Measurements from ENCODE around the gene ANKS1B. TPM values are rescaled to one million over a fixed set of nuclear protein-coding genes. Genes with fewer than 3 reads are reported as not detected.

The ANKS1B gene
- polyA plus RNA-seq, 1 experiment, result 0.27 TPM

GRCh38 chr12:99002156-99002555 is 982.6 kb downstream of the ANKS1B start:
- no peak for DNase-seq (ENCODE audit: low read depth)
- H3K27me3 ChIP-seq (ENCODE audit: control insufficient read depth, insufficient read depth, low read length), result no peaks in the 10 kb centered on the region; the same call in 1 of the 2 replicates
- TF ChIP-seq, protein P1, sequence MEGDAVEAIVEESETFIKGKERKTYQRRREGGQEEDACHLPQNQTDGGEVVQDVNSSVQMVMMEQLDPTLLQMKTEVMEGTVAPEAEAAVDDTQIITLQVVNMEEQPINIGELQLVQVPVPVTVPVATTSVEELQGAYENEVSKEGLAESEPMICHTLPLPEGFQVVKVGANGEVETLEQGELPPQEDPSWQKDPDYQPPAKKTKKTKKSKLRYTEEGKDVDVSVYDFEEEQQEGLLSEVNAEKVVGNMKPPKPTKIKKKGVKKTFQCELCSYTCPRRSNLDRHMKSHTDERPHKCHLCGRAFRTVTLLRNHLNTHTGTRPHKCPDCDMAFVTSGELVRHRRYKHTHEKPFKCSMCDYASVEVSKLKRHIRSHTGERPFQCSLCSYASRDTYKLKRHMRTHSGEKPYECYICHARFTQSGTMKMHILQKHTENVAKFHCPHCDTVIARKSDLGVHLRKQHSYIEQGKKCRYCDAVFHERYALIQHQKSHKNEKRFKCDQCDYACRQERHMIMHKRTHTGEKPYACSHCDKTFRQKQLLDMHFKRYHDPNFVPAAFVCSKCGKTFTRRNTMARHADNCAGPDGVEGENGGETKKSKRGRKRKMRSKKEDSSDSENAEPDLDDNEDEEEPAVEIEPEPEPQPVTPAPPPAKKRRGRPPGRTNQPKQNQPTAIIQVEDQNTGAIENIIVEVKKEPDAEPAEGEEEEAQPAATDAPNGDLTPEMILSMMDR (IDR thresholded peaks at IDR 0.05; ENCODE audit: insufficient read depth, low read depth, low read length), result no peak
- H3K36me3 ChIP-seq (ENCODE audit: control insufficient read depth, insufficient read depth, low read length), result no peaks in the 10 kb centered on the region
- H3K4me3 ChIP-seq (ENCODE audit: low read depth, low read length), result no peak overlapping the region
- CTCF ChIA-PET, result interaction anchor here (0.6 kb wide), 1 partner anchor 54 kb away, joined by 3 read pairs; no protein-coding TSS in a partner anchor
- POLR2A ChIA-PET, result no interaction called here

GRCh38 chr12:98999559-98999958 is 985.2 kb downstream of the ANKS1B start:
- H3K27me3 ChIP-seq (ENCODE audit: control insufficient read depth, insufficient read depth, low read length), result no peaks in the 10 kb centered on the region
- TF ChIP-seq, protein P1 (IDR thresholded peaks at IDR 0.05; ENCODE audit: insufficient read depth, low read depth, low read length), result no peak
- CTCF ChIA-PET, result interaction anchor here (0.7 to 3.1 kb wide), 12 partner anchors 9 to 433 kb away, joined by 3 to 17 read pairs (median 5); no protein-coding TSS in a partner anchor
- POLR2A ChIA-PET, result no interaction called here
- no peak for DNase-seq (ENCODE audit: low read depth)
- H3K36me3 ChIP-seq (ENCODE audit: control insufficient read depth, insufficient read depth, low read length), result no peaks in the 10 kb centered on the region
- H3K4me3 ChIP-seq (ENCODE audit: low read depth, low read length), result no peak overlapping the region

GRCh38 chr12:98998697-98999299 is 985.9 kb downstream of the ANKS1B start:
- POLR2A ChIA-PET, result no interaction called here
- no peaks in the 10 kb centered on the region for H3K27me3 ChIP-seq (ENCODE audit: control insufficient read depth, insufficient read depth, low read length)
- TF ChIP-seq, protein P1 (IDR thresholded peaks at IDR 0.05; ENCODE audit: insufficient read depth, low read depth, low read length), result peak; percentile 58
- H3K4me3 ChIP-seq (ENCODE audit: low read depth, low read length), result no peak overlapping the region
- DNase-seq (ENCODE audit: low read depth), result no peak
- H3K36me3 ChIP-seq (ENCODE audit: control insufficient read depth, insufficient read depth, low read length), result no peaks in the 10 kb centered on the region
- CTCF ChIA-PET, result interaction anchor here (0.7 to 3.1 kb wide), 21 partner anchors 9 to 574 kb away, joined by 3 to 17 read pairs (median 4); no protein-coding TSS in a partner anchor

GRCh38 chr12:98997899-98998298 is 986.8 kb downstream of the ANKS1B start:
- H3K27me3 ChIP-seq (ENCODE audit: control insufficient read depth, insufficient read depth, low read length), result no peaks in the 10 kb centered on the region
- POLR2A ChIA-PET, result no interaction called here
- DNase-seq (ENCODE audit: low read depth), result no peak
- H3K36me3 ChIP-seq (ENCODE audit: control insufficient read depth, insufficient read depth, low read length), result no peaks in the 10 kb centered on the region
- H3K4me3 ChIP-seq (ENCODE audit: low read depth, low read length), result no peak overlapping the region
- TF ChIP-seq, protein P1 (IDR thresholded peaks at IDR 0.05; ENCODE audit: insufficient read depth, low read depth, low read length), result no peak
- CTCF ChIA-PET, result interaction anchor here (1.0 to 3.1 kb wide), 8 partner anchors 8 to 431 kb away, joined by 3 to 17 read pairs (median 5); no protein-coding TSS in a partner anchor

GRCh38 chr12:98990648-98991047 is 994.1 kb downstream of the ANKS1B start:
- ChIA-PET CTCF (interaction anchor here (1.2 kb wide), 1 partner anchor 8 kb away, joined by 5 read pairs; no protein-coding TSS in a partner anchor), POLR2A (no interaction called here)
- Histone ChIP-seq H3K27me3 (ENCODE audit: control insufficient read depth, insufficient read depth, low read length) (no peaks in the 10 kb centered on the region), H3K4me3 (ENCODE audit: low read depth, low read length) (no peak overlapping the region), H3K36me3 (ENCODE audit: control insufficient read depth, insufficient read depth, low read length) (no peaks in the 10 kb centered on the region)
- TF ChIP-seq, protein P1 (IDR thresholded peaks at IDR 0.05; ENCODE audit: insufficient read depth, low read depth, low read length), result no peak
- no peak for DNase-seq (ENCODE audit: low read depth)
